NCI-H1105 treated with DMSO at 0.1 percent for 48 hours (cell line): ENCODE measurements around the gene SLC28A1.
"Not testable (repeated sequence)": the region's sequence is repeated elsewhere in the genome, so short reads cannot be mapped to it uniquely, and the experiment has no call there.

ENCODE experiments used
- DNase-seq: peaks from one replicate; lab custom pipeline; 2025; lab: John Stamatoyannopoulos, UW

Gene SLC28A1, protein sequence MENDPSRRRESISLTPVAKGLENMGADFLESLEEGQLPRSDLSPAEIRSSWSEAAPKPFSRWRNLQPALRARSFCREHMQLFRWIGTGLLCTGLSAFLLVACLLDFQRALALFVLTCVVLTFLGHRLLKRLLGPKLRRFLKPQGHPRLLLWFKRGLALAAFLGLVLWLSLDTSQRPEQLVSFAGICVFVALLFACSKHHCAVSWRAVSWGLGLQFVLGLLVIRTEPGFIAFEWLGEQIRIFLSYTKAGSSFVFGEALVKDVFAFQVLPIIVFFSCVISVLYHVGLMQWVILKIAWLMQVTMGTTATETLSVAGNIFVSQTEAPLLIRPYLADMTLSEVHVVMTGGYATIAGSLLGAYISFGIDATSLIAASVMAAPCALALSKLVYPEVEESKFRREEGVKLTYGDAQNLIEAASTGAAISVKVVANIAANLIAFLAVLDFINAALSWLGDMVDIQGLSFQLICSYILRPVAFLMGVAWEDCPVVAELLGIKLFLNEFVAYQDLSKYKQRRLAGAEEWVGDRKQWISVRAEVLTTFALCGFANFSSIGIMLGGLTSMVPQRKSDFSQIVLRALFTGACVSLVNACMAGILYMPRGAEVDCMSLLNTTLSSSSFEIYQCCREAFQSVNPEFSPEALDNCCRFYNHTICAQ

DNA sequence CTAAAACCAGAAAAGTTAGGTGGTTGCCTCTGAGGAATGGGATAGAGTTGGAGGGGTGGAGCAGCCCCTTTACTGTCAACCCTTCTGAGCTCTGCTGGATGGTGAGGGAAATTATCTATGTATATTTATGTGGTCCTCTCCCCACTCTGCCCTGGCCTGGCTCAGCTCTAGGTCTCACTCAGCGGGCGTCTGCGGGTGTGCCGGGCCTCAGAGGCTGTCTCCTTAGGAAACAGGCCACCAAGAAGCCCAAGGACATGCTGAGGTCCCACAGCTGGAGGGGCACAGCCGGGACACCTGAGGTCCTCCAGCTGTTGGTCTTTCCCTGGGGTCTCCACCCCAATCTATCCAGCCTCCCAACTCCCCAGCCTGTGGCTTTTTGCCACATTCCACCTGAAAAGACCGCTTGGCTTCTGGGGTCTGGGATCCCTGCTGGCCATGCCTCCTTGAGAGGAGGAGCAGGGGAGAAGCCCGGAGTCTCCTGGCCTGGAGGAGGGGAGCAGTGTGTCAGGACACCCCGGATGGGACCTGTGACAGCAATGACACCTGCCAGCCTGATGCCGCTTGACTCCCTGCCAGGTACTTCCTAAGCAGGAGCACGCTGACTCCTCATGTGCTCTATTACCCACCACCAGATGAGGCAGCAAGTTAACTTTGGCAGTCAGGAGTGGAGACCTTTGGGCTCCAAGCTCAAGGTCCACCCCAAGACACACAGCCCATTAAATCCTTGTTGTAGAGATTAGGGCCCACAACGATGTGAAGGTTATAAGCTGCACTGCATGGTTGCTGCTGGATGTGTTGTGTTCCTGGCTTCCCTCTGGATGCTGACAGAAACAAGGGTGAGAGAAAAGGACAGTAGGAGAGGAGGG lies at the start of gene SLC28A1:
TSS of gene SLC28A1 (plus strand) at position 747 of the 866 bp plus-strand sequence. CDS start 3,099 bp downstream, outside the sequence.
- no peak for DNase-seq

DNA sequence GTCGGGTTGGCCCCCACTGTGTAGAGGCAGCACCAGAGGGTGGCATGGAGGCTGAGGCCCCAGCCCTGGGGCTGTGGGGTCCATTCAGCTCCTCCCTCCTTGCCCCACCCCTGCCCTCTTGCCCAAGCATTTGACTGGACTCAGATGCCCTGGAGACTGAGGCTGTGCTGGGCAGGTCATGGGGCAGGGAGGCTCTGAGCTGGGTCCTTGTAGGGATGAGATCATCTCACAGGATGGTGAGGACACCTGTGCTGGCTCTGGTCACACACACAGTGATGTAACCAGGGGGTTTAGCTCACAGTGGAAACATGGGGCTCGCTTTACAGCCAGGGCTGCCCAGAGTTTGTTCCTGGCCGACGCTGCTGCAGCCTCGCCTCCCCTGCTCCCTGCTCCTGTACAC lies 49.5 kb upstream of the SLC28A1 start:
- no peak for DNase-seq

DNA sequence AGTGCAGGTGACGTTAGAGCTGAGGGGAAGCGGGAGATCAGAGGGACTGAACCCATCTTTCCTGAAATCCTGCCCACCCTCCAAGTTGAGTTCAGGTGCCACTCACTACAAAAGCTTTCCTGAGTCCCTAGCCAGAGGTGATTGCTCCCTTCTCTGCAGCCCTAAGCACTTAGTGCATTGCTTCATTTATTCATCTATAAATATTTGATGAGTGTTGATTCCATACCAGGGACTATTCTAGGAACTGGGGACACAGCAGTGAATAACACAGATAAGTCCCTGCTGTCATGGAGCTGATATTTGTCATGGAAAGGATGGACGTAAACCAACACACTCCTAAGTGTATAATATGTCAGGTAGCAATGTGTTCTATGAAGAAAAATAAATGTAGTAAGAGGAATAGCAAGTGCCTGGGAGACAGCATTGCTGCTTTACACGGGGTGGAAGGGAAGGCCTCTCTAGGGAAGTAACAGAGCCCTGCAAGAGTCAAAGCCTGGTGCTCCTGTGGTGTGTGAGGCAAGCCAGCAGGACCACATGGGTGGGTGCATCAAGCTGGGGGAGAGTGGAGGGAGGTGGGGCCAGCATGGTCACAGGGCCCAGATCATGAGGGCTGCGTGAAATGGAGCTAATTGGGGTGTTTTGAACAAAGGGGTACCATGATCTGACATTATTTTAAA lies 48.7 kb upstream of the SLC28A1 start:
- DNase-seq: no peak

DNA sequence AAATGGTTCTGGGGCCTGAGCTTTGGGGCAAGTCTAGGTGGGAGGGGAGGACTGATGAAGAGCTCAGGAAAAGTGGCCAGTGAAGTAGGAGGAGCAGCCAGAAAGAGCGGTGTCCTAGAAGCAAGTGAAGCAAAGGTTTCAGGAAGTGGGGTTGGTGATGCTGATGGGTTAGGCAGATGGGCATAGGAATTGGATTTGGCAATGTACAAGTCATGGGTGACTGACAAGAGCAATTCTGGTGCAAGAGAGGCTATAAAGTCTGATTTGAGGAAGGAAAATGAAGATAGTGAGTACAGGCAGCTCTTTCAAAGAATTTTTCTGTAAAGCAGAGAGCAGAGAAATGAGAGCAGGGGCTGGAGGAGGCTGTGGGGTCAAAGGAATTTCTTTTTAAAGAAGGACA lies 47.6 kb upstream of the SLC28A1 start:
- no peak for DNase-seq

DNA sequence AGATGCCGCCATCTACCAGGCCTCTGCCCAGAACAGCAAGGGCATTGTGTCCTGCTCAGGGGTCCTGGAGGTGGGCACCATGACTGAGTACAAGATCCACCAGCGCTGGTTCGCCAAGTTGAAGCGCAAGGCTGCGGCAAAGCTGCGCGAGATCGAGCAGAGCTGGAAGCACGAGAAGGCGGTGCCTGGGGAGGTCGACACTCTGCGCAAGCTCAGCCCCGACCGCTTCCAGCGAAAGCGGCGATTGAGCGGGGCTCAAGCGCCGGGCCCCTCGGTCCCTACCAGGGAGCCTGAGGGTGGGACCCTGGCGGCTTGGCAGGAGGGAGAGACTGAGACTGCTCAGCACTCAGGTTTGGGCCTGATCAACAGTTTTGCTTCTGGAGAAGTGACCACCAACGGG lies 44.7 kb upstream of the SLC28A1 start:
- no peak for DNase-seq

DNA sequence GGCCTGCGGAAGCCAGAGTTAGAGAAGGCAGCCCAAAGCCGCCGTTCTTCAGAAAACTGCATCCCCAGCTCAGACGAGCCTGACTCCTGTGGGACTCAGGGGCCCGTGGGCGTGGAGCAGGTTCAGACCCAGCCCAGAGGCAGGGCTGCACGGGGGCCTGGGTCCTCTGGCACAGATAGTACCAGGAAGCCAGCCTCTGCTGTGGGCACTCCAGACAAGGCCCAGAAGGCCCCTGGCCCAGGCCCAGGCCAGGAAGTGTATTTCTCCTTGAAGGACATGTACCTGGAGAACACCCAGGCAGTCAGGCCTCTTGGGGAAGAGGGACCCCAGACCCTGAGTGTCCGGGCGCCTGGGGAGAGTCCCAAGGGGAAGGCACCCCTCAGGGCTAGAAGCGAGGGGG lies 44.2 kb upstream of the SLC28A1 start:
- DNase-seq: no peak

DNA sequence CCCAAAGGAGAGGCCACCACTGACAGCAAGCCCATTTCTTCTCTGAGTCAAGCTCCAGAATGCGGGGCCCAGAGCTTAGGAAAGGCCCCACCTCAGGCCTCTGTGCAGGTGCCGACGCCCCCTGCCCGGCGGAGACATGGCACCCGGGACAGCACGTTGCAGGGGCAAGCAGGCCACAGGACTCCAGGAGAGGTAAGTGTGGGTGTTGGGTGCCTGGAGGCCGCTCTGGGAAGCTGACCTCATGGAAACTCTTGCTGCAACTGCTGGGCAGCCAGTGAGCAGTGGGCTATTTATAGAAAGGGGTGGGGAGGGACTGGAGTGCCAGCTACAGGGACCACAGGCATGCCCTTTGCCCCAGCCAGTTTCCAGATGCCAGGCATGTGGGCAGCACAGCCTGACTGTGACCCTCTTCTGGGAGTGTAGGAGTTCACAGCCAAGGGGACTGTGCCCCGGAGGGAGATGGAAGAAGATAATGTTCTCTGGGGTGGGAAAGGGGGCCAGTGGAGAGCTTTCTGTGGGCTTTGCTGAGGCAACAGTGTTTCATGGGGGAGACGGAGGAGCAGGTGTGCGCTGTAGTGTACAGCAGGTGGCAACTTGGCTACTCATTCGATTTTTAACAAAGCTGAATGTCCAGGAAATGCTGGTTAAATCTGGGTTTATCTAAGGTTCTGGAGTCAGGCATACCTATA lies 43.6 kb upstream of the SLC28A1 start:
- DNase-seq: no peak

DNA sequence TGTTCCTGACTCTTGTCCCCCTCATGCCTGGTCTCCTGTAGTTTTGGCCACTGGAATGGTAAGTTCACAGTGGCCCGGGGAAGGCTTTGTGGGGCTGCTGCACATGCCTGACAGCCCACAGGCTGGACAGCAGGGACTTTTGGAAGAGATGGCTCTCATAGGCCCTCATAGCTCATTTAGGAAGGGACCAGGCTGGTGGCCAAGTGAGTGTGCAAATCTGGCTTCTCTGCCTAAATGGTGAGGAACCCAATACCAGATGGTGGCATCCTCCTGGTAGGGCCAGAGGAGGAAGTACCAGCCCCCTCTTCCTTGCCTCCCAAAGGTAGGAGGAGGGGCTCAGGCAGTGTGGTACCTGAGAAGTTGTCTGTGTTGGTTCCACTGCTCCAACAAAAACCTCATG lies 41.7 kb upstream of the SLC28A1 start:
- no peak for DNase-seq

DNA sequence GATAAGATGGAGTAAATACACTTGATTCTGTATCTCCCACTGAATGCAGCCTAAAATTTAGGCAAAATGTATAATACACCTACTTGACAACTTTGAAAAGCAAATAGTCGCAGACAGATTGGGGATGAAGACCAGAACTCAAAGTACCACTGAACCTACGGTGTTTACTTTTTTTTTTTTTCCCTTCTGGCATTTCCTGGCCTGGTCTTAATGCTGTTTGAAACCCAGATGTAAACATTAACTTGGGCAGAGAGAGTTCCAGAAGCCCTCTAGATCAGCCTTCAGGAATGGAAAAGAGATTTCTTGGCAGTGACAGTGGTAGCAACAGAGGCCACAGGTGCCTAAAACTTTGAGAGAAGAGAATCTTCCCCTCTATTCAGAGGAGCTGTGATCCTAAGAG lies 39.5 kb upstream of the SLC28A1 start:
- no peak for DNase-seq

DNA sequence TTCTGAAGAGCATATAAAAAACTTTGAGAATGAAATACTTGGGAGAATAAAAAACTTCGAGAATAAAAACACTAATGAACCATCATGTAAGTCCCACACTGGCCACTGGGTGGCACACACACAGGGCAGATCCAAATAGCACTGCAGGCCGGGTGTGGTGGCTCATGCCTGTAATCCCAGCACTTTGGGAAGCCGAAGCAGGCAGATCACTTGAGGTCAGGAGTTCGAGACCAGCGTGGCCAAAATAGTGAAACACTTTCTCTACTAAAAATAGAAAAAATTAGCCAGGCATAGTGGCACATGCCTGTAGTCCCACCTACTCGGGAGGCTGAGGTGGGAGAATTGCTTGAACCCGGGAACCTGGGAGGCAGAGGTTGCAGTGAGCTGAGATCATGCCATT lies 38.8 kb upstream of the SLC28A1 start:
- DNase-seq: not testable (repeated sequence)

DNA sequence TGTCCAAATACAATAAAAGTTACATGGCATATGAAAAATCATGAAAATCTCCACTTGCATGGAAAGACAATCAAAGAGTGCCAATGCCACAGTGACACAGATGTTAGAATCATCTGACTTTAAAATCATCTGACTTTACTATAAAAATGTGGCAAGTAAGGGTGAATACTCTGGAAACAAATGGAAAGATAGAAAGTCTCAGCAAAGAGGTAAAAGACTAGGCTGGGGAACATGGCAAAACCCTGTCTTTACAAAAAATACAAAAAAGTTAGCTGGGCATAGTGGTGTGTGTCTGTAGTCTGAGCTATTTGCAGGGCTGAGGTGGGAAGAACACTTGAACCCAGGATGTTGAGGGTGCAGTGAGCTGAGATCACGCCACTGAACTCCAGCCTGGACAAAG lies 38.2 kb upstream of the SLC28A1 start:
- DNase-seq: no peak

DNA sequence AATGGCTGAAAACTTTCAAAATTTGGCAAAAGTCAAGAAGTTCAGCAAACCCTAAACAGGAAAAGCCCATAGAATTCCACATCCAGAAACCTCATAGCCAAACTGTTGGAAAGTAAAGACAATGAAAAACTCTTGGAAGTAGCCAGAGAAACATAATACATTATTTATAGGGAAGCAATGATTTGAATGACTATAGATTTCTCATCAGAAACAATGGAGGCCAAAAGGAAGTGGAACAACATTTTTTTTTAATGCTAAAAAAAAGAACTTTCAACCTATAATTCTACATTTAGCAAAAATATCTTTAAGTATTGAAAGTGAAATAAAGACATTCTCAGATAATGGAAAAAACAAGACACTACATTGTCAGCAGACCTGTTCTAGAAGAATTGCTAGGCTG lies 37.1 kb upstream of the SLC28A1 start:
- DNase-seq: no peak

DNA sequence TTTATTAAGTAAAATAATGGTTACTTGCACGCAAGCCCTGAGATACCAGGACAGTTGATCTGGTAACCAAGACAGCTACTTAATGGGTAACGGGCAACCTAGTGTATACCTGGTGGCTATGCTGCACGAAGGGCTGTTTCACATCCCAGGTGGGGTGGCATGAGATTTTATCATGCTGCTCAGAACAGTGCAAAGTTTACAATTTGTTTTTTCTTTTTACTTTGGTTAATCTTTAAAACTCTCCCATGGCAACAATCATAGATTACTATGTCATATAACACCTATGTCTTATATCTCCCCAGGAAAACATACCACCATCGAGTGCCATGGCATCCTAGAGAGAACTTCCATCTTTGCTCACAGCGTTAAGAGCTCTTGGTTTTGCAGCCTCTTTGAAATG lies 32.2 kb upstream of the SLC28A1 start:
- DNase-seq: no peak

DNA sequence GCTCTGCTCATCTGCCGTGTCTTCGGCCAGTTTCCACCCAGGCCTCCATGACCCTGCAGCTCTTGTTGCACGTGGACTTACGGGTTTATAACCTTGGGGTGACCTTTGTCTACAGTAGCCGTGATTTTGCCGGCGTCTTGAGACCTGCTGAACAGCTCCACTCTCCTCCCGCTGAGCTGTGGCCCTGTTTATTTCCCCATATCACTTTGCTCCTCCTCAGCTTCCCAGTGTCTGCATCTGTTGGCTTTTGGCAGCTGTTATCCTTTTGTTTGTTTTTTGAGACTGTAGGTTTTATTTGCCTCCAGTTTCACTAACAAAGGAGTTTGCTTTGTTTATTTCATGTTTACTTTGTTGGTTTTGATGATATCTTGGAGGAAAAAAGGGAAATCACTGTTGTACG lies 29.3 kb upstream of the SLC28A1 start:
- DNase-seq: no peak

DNA sequence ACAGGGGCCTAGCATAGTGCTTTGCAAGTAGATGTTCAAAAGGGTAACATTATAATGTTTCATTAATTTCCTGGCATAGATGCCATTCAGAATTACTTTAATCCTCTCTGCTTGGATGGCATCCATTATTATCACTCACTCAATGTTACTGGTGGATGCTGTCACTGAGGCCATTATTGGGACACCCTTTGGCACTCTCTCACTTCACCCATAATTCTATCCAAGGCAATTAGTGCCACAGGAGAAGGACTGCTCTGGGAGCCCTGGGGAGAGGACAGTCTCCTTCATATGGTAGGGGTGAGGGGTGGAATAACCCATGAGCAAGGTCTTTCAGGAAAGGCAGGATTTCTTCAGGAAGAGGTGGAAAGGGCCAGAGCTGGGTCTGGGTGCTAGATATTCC lies 28.7 kb upstream of the SLC28A1 start:
- no peak for DNase-seq

DNA sequence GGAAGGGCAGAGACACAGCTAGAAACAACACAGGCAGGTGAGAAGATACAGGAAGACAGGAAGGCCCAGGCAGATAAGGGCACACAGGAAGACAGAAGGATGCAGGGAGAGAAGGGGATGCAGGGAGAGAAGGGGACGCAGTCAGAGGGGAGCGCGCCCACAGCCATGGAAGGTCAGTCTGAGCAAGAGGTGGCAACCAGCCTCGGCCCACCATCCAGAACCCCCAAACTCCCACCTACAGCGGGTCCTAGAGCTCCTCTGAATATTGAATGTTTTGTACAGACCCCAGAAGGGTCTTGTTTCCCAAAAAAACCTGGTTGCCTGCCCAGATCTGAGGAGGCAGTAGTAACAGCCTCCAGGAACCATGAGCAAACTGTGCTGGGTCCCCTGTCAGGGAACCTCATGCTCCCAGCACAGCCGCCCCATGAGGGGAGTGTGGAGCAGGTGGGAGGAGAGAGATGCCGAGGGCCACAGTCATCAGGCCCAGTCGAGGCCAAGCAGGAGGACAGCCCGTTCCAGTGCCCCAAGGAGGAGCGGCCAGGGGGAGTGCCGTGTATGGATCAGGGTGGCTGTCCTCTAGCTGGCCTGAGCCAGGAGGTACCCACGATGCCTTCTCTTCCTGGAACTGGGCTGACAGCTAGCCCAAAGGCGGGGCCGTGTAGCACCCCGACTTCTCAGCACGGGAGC lies 27.6 kb upstream of the SLC28A1 start:
- no peak for DNase-seq

DNA sequence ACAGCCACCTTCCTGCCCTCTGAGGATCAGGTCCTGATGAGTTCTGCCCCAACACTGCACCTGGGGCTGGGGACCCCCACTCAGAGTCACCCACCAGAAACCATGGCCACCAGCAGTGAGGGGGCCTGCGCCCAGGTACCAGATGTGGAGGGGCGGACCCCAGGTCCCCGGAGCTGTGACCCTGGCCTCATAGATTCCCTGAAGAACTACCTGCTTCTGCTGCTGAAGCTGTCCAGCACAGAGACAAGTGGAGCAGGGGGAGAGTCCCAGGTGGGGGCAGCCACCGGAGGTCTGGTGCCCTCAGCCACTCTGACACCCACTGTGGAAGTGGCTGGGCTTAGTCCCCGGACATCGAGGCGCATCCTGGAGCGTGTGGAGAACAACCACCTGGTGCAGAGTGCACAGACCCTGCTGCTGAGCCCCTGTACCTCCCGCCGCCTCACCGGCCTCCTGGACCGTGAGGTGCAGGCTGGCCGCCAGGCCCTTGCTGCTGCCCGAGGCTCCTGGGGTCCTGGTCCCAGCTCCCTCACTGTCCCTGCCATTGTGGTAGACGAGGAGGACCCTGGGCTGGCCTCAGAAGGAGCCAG lies 27.0 kb upstream of the SLC28A1 start:
- no peak for DNase-seq

DNA sequence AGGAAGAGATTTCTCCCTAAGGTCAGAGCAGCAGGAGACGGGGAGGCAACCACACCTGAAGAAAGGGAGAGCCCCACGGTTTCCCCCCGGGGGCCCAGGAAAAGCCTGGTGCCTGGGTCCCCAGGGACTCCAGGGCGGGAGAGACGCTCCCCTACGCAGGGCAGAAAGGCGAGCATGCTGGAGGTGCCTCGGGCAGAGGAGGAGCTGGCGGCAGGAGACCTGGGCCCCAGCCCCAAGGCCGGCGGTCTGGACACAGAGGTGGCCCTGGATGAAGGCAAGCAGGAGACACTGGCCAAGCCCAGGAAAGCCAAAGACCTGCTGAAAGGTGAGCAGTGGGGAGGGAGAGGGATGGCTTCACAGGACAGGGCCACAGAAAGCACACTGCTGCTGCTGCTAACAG lies 26.2 kb upstream of the SLC28A1 start:
- DNase-seq: no peak

DNA sequence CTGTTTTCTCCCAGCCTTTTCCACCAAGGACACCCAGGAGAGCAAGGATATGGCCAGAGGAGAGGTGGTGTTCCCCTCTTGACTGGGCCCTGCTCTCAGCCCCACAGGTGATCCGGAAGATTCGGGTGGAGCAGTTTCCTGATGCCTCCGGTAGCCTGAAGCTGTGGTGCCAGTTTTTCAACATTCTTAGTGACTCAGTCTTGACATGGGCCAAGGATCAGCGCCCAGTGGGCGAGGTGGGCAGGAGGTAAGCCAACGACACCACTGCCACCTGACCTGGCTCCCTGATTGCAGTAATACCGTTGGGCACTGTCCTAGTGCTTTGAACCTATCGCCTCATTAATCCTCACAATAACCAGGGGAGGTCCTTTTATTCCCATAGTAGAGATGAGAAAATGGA lies 25.3 kb upstream of the SLC28A1 start:
- DNase-seq: no peak

DNA sequence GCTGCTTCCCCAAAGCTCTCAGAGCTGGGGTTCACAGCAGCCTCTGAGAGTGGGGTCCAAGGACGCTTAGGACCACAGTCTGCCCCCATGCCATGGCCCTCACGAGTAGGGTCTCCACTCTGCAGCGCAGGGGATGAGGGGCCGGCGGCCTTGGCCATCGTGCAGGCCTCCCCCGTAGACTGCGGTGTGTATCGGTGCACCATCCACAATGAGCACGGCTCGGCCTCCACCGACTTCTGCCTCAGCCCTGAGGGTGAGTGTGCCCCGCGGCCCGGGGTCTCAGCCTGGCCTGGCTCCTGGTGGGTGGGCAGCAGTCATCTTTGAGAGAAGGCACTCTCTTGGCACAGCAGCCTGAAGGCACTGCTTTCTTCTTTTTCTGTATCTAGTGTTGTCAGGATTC lies 24.8 kb upstream of the SLC28A1 start:
- DNase-seq: no peak

DNA sequence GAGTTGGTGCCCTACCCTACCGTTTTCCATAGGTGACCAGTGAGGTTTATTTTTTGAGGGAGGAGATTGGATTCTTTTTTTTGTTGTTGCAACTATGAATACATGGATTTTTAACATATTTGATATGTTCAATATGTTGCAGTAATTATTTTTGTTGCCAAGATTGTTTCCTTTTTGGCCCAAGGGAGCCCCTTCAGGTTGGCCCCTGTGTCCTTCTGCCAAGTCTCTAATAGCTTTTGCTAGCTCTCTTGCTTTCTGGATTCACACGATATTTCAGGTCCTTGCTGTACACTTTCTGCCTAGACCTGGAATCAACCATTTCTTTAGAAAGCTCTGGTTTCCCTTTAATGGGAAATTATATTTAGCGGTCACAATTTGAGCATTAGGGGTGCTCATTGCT lies 22.7 kb upstream of the SLC28A1 start:
- DNase-seq: no peak
